Thyroid gland (tissue), 4 donors: ENCODE data around the gene CLRN3. TPM values are rescaled to one million over a fixed set of nuclear protein-coding genes. Genes with fewer than 3 reads are reported as not detected.

Experiments
- DNase-seq, 2 donors: peaks; one replicate each; pipeline ENCODE4 v3.0.0-alpha.2; 2019
- H3K27ac ChIP-seq, 3 donors: fragments of 200-600 bp; sonication (generic); 1 replicate in 2 of 3; 2 replicates in 1 of 3; pipeline ENCODE4 v1.5.1; 2016 to 2019; ENCODE audit warnings: mild to moderate bottlenecking in 1 of 3, moderate library complexity in 1 of 3
- H3K27me3 ChIP-seq: fragments of 200-600 bp; sonication (generic); one replicate; pipeline ENCODE4 v1.5.1; 2019
- H3K36me3 ChIP-seq, 2 donors: fragments of 200-600 bp; sonication (generic); one replicate each; pipeline ENCODE4 v1.5.1; 2016 to 2019
- H3K4me1 ChIP-seq, 2 donors: fragments of 200-600 bp; sonication (generic); one replicate each; pipeline ENCODE4 v1.5.1; 2017 to 2019
- H3K4me3 ChIP-seq, 3 donors: fragments of 200-600 bp; sonication (generic); replicated peaks in 1 of 3; 1 replicate in 2 of 3; 2 replicates in 1 of 3; pipeline ENCODE4 v1.5.1; 2016; ENCODE audit warnings: mild to moderate bottlenecking in 1 of 3
- H3K9me3 ChIP-seq: fragments of 200-600 bp; sonication (generic); one replicate; pipeline ENCODE4 v1.5.1; 2017
- CTCF ChIP-seq, 6 experiments: fragments of 200-600 bp in 3 of 6; fragments of 450-650 bp in 3 of 6; sonication (generic) in 3 of 6; IDR thresholded peaks; one replicate each; pipeline ENCODE4 v1.5.1; 2016 to 2019; ENCODE audit warnings: antibody characterized with exemption in 6 of 6, mild to moderate bottlenecking in 2 of 6, inconsistent platforms in 1 of 6, moderate library complexity in 1 of 6
- POLR2A ChIP-seq, 2 donors: fragments of 450-650 bp; IDR thresholded peaks; one replicate each; pipeline ENCODE4 v1.6.1; 2017; ENCODE audit warnings: antibody characterized with exemption in 2 of 2, mild to moderate bottlenecking in 2 of 2, moderate library complexity in 1 of 2
- WGBS, 2 donors: methylation state at CpG; one replicate each; pipeline ENCODE4 v1.1.5; 2017; 5-methylcytosine and 5-hydroxymethylcytosine counted together
- intact Hi-C: fragments of 100-400 bp; cut with DNase I; formaldehyde crosslinking; loops from one replicate; pipeline ENCODE4 v1.15.1; 2023
- total RNA-seq, 4 donors: library from RNA; depleted of rRNA; stranded (reverse); fragments of >200 nt; gene quantifications; one replicate each; pipeline ENCODE4 v1.2.3, GENCODE V29; 2016

CLRN3 gene
- total RNA-seq, 4 donors from 2014 or later: not detected

GRCh38 chr10:127926455-127926854 lies 33.7 kb upstream of the CLRN3 start:
- H3K27me3 ChIP-seq: no peaks in the 10 kb centered on the region
- H3K4me3 ChIP-seq: no peak overlapping the region
- intact Hi-C loops: no loop called here
- no peaks in the 10 kb centered on the region for H3K9me3 ChIP-seq
- H3K27ac ChIP-seq: no peak overlapping the region
- H3K4me1 ChIP-seq: peaks cover 0 to 27% of the 10 kb centered on the region in 2 donors
- H3K36me3 ChIP-seq: no peaks in the 10 kb centered on the region
- TF ChIP-seq POLR2A (IDR thresholded peaks at IDR 0.05) (no peak), CTCF (IDR thresholded peaks at IDR 0.05) (no peak)
- DNase-seq: peak in 1 of 2 donors; percentile 4
- 71 to 79% methylated on average over 8 of the region's 8 CpGs for WGBS, 2 donors

- Histone ChIP-seq H3K36me3 (no peaks in the 10 kb centered on the region), H3K27ac (no peak overlapping the region), H3K4me3 (no peak overlapping the region), H3K27me3 (no peaks in the 10 kb centered on the region), H3K4me1 (peaks cover 0 to 32% of the 10 kb centered on the region in 2 donors), H3K9me3 (no peaks in the 10 kb centered on the region)
- 74% methylated on average over 6 of the region's 6 CpGs for WGBS, 2 donors
- DNase-seq: no peak
- intact Hi-C loops: no loop called here
- TF ChIP-seq CTCF (IDR thresholded peaks at IDR 0.05) (no peak), POLR2A (IDR thresholded peaks at IDR 0.05) (no peak)
These were observed 32.9 kb upstream of the CLRN3 start for GRCh38 chr10:127925471-127926207.

DNA sequence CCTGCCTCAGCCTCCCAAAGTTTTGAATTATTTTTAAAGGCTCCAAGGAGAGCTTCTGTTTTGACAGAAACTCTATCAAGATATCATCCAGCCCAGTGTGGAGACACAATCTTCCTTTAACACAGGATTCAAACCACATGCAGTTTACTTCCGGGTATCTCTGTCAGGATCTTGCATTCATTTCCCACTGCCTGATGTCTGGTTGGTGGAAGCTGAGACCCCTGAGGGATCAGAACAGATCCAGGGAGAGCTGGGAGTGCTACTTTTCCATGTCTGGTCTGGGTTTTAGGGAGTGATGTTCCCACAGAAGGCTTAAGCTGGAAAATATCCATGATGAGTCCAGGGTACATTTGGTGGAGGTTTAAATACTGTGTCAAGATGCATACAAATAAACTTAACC lies 30.9 kb upstream of the CLRN3 start:
- 69 to 86% methylated on average over 1 of the region's 1 CpG for WGBS, 2 donors
- Histone ChIP-seq H3K4me1 (peaks cover 0 to 47% of the 10 kb centered on the region in 2 donors), H3K27me3 (no peaks in the 10 kb centered on the region), H3K27ac (peak overlapping the region in 1 of 3 donors; percentile 65), H3K36me3 (no peaks in the 10 kb centered on the region), H3K9me3 (no peaks in the 10 kb centered on the region), H3K4me3 (no peak overlapping the region)
- no peak for DNase-seq
- intact Hi-C loops: no loop called here
- TF ChIP-seq POLR2A (IDR thresholded peaks at IDR 0.05): no peak
- no peak for TF ChIP-seq CTCF (IDR thresholded peaks at IDR 0.05)

- peak; percentile 42 to 64 for DNase-seq
- no peaks in the 10 kb centered on the region for H3K36me3 ChIP-seq
- intact Hi-C loops: no loop called here
- H3K4me3 ChIP-seq: no peak overlapping the region
- peaks cover 0 to 41% of the 10 kb centered on the region in 2 donors for H3K4me1 ChIP-seq
- TF ChIP-seq CTCF (IDR thresholded peaks at IDR 0.05): no peak
- no peak for TF ChIP-seq POLR2A (IDR thresholded peaks at IDR 0.05)
- no peaks in the 10 kb centered on the region for H3K27me3 ChIP-seq
- H3K9me3 ChIP-seq: no peaks in the 10 kb centered on the region
- whole genome bisulfite sequencing, 2 donors: 84 to 92% methylated on average over 12 of the region's 12 CpGs
- peak overlapping the region in 1 of 3 donors; percentile 65 for H3K27ac ChIP-seq
These were observed 30.1 kb upstream of the CLRN3 start for GRCh38 chr10:127922675-127923366.

DNA sequence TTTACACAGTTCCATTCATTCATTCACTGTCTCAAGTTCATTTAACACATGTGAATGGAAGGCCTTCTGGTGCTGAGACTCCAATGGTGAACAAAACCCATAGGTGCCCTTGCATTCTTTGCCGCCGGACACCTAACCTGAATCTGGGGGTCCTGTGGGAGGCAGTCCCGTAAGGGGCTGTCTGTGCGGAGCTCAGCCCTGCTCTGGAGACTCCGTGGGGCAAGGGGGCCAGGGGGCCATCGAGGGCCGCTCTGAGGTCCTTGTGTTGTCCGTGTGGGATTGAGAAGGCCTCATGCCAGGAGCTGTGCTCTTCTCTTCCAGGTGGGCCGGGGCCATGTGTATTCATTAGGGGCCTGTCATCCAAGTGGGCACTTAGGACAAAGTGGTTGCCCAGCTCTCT lies 29.5 kb upstream of the CLRN3 start:
- H3K27me3 ChIP-seq: no peaks in the 10 kb centered on the region
- TF ChIP-seq POLR2A (IDR thresholded peaks at IDR 0.05): no peak
- TF ChIP-seq CTCF (IDR thresholded peaks at IDR 0.05): no peak
- H3K36me3 ChIP-seq: no peaks in the 10 kb centered on the region
- H3K27ac ChIP-seq: peak overlapping the region in 1 of 3 donors; percentile 28
- intact Hi-C loops: no loop called here
- H3K9me3 ChIP-seq: no peaks in the 10 kb centered on the region
- H3K4me3 ChIP-seq: no peak overlapping the region
- WGBS, 2 donors: 96 to 98% methylated on average over 6 to 7 of the region's 9 CpGs
- no peak for DNase-seq
- peaks cover 0 to 41% of the 10 kb centered on the region in 2 donors for H3K4me1 ChIP-seq
